Mesodermal cell (in vitro differentiated cells): ENCODE measurements around the gene MCCC2. TPM values are rescaled to one million over a fixed set of nuclear protein-coding genes. Genes with fewer than 3 reads are reported as not detected.
"Not testable (repeated sequence)": the region's sequence is repeated elsewhere in the genome, so short reads cannot be mapped to it uniquely, and the experiment has no call there.

ENCODE experiments used
- H3K27ac ChIP-seq: 2 replicates; pipeline ENCODE4 v1.7.0; 2013; ENCODE audit warnings: mild to moderate bottlenecking, low read depth, low read length, moderate library complexity; ENCODE audit not compliant: severe bottlenecking
- H3K36me3 ChIP-seq: 2 replicates; pipeline ENCODE4 v1.7.1; 2013; ENCODE audit warnings: mild to moderate bottlenecking, low read length, moderate library complexity; ENCODE audit not compliant: control insufficient read depth, insufficient read depth
- H3K4me1 ChIP-seq: one replicate; pipeline ENCODE4 v1.7.1; 2013; ENCODE audit warnings: mild to moderate bottlenecking, low read length; ENCODE audit not compliant: insufficient read depth, control insufficient read depth, poor library complexity, severe bottlenecking
- H3K4me3 ChIP-seq: 2 replicates; pipeline ENCODE4 v1.7.0; 2013; ENCODE audit warnings: low read length, control low read depth, mild to moderate bottlenecking; ENCODE audit not compliant: insufficient read depth, poor library complexity, severe bottlenecking; ENCODE audit errors: extremely low read depth
- H3K9me3 ChIP-seq: 2 replicates; pipeline ENCODE4 v1.7.1; 2013; ENCODE audit warnings: mild to moderate bottlenecking, low read length, moderate library complexity; ENCODE audit not compliant: control insufficient read depth
- WGBS, 2 experiments: methylation state at CpG; one replicate each; pipeline ENCODE4 v1.1.5; 2013; ENCODE audit warnings: missing lambda C conversion rate in 2 of 2; ENCODE audit not compliant: insufficient coverage in 2 of 2; 5-methylcytosine and 5-hydroxymethylcytosine counted together
- polyA plus RNA-seq, 2 experiments: library from polyadenylated mRNA; stranded (reverse); fragments of 50-300 nt; gene quantifications; one replicate each; pipeline ENCODE4 v1.2.3, GENCODE V29; 2013

MCCC2 gene
- polyA plus RNA-seq (2013, experiment 1 of 2): 24.0 TPM
- polyA plus RNA-seq (2013, experiment 2 of 2): 21.9 TPM

DNA sequence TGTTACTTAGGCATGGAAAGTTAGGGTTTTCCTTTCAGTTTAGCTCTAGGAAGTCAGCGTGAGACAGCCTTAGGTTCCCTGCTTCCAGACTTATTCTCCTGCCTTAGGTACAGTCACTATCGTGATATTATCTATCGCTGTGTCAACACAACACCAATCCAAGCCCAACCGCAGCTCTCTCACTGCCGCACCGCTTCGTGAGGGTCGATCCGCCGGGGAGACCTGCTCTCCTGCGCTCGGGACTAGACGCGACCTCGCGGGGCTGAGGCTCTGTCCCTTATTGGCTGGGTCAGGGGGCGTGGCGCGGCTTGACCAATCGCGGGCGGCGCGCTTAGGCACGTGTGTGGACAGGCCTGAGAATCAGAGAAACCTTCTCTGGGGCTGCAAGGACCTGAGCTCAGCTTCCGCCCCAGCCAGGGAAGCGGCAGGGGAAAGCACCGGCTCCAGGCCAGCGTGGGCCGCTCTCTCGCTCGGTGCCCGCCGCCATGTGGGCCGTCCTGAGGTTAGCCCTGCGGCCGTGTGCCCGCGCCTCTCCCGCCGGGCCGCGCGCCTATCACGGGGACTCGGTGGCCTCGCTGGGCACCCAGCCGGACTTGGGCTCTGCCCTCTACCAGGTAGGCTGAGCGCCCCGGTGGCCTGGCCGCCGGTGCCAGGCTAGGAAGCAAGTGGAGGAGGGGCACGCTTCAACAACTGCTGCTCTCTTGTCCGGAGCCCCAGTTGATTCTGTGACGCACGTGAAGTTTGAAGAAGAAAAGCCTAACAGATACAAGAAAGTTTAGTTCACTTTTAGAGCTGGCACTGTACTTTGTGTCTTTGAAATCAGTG is at the start of gene MCCC2:
Gene MCCC2 (plus strand): TSS at position 400 of the 825 bp plus-strand sequence. CDS start 86 bp downstream, at position 486.
- WGBS, 2 experiments: 4 to 9% methylated on average over 51 to 55 of the region's 56 CpGs
- H3K27ac ChIP-seq: peak within 1 kb of the TSS; percentile 58

DNA sequence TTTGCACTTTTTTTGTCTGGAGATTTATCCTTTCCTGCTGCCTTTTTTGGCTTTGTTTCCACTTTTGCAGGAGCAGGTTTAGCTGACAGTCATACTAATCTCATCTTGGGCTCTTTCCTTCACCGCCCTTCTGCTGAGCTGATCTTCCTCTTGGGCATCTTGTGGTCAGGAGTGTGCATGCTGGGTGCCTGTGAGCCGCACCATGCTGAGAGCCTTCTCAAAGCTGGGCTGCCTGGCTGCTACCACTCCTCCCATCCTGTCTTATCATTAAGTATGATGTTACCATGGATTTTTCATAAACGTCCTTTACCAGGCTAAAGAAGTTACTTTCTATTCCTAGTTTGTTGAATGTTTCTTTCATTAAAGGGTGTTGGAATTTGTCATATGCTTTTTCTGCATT is 49.5 kb upstream of the MCCC2 start:
- no peaks in the 10 kb centered on the region for H3K4me1 ChIP-seq
- H3K9me3 ChIP-seq: no peaks in the 10 kb centered on the region
- WGBS, 2 experiments: 92% methylated on average over 2 of the region's 3 CpGs; no CpG with 5 or more reads in 1 of the 2 experiments
- H3K27ac ChIP-seq: no peak overlapping the region
- no peak overlapping the region for H3K4me3 ChIP-seq
- peaks cover 54% of the 10 kb centered on the region for H3K36me3 ChIP-seq

More for the DNA sequence above, at the start of gene MCCC2:
- Histone ChIP-seq H3K4me3 (peak within 1 kb of the TSS; percentile 56), H3K36me3 (no peaks in the 10 kb centered on the region), H3K9me3 (no peaks in the 10 kb centered on the region), H3K4me1 (no peaks in the 10 kb centered on the region)

GRCh38 chr5:71550885-71551284 is 36.3 kb upstream of the MCCC2 start:
- not testable (repeated sequence) for H3K27ac ChIP-seq, H3K4me3 ChIP-seq, H3K4me1 ChIP-seq, H3K9me3 ChIP-seq
- WGBS, 2 experiments: no CpG with 5 or more reads among the region's 7 CpGs
- peaks cover 81% of the 10 kb centered on the region for H3K36me3 ChIP-seq

DNA sequence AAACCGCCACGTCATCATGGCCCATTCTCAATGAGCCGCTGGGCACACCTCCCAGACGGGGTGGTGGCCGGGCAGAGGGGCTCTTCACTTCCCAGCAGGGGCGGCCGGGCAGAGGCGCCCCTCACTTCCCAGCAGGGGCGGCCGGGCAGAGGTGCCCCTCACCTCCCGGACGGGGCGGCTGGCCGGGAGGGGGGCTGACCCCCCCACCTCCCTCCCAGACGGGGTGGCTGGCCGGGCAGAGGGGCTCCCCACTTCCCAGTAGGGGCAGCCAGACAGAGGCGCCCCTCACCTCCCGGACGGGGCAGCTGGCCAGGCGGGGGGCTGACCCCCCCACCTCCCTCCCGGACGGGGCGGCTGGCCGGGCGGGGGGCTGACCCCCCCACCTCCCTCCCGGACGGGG is 35.6 kb upstream of the MCCC2 start:
- not testable (repeated sequence) for H3K27ac ChIP-seq, H3K4me3 ChIP-seq, H3K4me1 ChIP-seq, H3K9me3 ChIP-seq
- WGBS, 2 experiments: 96 to 98% methylated on average over 4 to 5 of the region's 27 CpGs
- H3K36me3 ChIP-seq: peaks cover 77% of the 10 kb centered on the region

DNA sequence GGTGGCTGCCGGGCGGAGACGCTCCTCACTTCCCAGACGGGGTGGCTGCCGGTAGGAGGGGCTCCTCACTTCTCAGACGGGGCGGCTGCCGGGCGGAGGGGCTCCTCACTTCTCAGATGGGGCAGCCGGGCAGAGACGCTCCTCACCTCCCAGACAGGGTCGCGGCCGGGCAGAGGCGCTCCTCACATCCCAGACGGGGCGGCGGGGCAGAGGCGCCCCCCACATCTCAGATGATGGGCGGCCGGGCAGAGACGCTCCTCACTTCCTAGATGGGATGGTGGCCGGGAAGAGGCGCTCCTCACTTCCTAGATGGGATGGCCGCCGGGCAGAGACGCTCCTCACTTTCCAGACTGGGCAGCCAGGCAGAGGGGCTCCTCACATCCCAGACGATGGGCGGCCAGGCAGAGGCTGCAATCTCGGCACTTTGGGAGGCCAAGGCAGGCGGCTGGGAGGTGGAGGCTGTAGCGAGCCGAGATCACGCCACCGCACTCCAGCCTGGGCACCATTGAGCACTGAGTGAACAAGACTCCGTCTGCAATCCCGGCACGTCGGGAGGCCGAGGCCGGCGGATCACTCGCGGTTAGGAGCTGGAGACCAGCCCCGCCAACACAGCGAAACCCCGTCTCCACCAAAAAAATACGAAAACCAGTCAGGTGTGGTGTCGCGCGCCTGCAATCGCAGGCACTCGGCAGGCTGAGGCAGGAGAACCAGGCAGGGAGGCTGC is 35.0 kb upstream of the MCCC2 start:
- 95 to 97% methylated on average over 15 to 27 of the region's 53 CpGs for WGBS, 2 experiments
- H3K36me3 ChIP-seq: peaks cover 77% of the 10 kb centered on the region
- not testable (repeated sequence) for H3K9me3 ChIP-seq, H3K4me1 ChIP-seq, H3K27ac ChIP-seq, H3K4me3 ChIP-seq

DNA sequence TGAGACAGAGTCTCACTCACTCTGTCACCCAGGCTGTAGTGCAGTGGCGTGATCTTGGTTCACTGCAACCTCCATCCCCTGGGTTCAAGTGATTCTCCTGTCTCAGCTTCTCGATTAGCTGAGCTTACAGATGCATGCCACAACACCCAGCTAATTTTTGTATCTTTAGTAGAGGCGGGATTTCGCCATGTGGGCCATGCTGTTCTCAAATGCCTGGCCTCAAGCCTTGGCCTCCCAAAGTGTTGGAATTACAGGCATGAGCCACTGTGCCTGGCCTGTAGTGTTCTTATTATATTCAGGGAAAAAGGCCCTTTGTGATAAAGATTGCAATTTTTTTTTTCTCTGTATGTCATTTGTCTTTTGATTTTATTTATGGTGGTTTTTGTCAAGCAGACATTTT is 24.0 kb upstream of the MCCC2 start:
- no peaks in the 10 kb centered on the region for H3K9me3 ChIP-seq
- 87 to 100% methylated on average over 2 to 4 of the region's 4 CpGs for WGBS, 2 experiments
- no peak overlapping the region for H3K27ac ChIP-seq
- no peak overlapping the region for H3K4me3 ChIP-seq
- peaks cover 51% of the 10 kb centered on the region for H3K36me3 ChIP-seq
- no peaks in the 10 kb centered on the region for H3K4me1 ChIP-seq

- Histone ChIP-seq H3K27ac (no peak overlapping the region), H3K4me1 (no peaks in the 10 kb centered on the region), H3K4me3 (no peak overlapping the region), H3K9me3 (no peaks in the 10 kb centered on the region), H3K36me3 (peaks cover 44% of the 10 kb centered on the region)
Measured at GRCh38 chr5:71564895-71565294, 22.2 kb upstream of the MCCC2 start.

GRCh38 chr5:71569748-71570509 is 17.2 kb upstream of the MCCC2 start:
- no peaks in the 10 kb centered on the region for H3K9me3 ChIP-seq
- no peaks in the 10 kb centered on the region for H3K4me1 ChIP-seq
- peaks cover 13% of the 10 kb centered on the region for H3K36me3 ChIP-seq
- 100% methylated on average over 3 of the region's 5 CpGs; no CpG with 5 or more reads in 1 of the 2 experiments for WGBS, 2 experiments
- H3K4me3 ChIP-seq: no peak overlapping the region
- H3K27ac ChIP-seq: no peak overlapping the region

GRCh38 chr5:71571811-71572210 is 15.3 kb upstream of the MCCC2 start:
- not testable (repeated sequence) for H3K4me3 ChIP-seq, H3K36me3 ChIP-seq, H3K27ac ChIP-seq, H3K9me3 ChIP-seq, H3K4me1 ChIP-seq
- WGBS, 2 experiments: 87 to 96% methylated on average over 4 to 5 of the region's 7 CpGs

DNA sequence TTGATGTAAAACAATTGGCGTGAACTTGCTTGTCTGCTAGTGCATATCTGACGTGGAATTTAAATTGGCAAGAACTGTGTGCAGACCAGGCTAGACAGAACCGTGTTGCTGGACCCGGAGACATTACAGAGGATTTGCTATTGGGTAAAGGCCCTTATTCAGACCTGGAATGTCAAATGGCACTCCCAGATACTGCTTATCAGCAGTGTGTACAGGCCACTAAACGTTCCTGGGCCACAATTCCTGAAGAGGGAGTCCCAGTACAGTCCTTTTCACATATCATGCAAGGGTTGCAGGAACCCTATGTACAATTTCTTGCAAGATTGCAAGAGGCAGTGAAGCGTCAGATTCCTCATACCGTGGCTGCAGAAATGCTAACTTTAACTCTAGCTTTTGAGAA is 13.5 kb upstream of the MCCC2 start:
- Histone ChIP-seq H3K36me3 (no peaks in the 10 kb centered on the region), H3K9me3 (no peaks in the 10 kb centered on the region), H3K27ac (no peak overlapping the region), H3K4me3 (no peak overlapping the region), H3K4me1 (no peaks in the 10 kb centered on the region)
- WGBS, 2 experiments: 88 to 92% methylated on average over 6 to 7 of the region's 7 CpGs
